ENCODE measurements around the gene NPTX2. TPM values are rescaled to one million over a fixed set of nuclear protein-coding genes. Genes with fewer than 3 reads are reported as not detected.
A peak's percentile ranks its signal among the peaks of the same experiment; 100 is the strongest.

Gene NPTX2
- total RNA-seq, 1 donor = 18.0 TPM

DNA sequence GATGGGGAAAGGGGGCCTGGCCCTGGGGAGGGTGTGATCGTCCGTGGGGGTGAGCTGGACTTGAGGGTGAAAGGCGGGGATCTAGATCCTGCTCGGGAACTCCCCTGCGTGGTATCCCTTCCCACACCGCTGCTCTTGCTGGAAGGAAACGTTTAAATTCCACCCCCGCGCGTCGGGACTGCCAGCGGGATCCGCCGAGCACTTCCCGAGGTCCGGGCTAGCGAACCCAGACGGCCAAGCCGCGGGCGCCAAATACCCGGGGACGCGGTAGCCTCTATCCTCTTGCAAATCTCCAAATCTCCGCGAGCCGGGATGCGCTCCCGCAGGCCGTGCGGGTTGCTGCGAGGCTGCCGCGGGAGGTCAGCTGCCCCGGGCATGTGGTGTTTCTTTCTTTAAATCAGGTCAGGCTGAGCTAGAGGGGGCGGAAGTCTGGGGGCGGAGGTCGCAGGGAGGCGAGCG, 904 bp downstream of the NPTX2 start:
- DNase-seq (ENCODE audit: low read depth in 2 of 3, low spot score in 2 of 3) = no peak

DNA sequence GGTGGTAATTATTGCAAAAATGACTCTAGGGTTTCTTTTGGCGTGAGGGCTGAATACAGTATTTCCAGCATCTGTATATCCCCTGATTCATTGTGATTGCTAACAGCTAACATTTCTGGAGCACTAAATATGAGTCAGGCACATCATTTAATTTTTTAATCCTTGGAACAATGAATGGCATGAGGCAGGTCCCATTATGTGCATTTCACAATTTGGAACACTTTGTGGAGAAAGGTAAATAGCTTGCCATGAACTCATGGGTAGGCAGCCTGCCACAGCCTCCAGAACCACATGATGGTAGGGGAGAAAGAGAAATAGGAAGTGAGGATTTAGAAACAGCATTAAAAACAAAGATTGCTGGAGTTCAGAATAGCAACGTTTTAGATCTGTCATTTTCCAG, 1.7 kb downstream of the NPTX2 start:
- peak in 1 of 3 donors; percentile 34 for DNase-seq (ENCODE audit: low read depth in 2 of 3, low spot score in 2 of 3)

DNA sequence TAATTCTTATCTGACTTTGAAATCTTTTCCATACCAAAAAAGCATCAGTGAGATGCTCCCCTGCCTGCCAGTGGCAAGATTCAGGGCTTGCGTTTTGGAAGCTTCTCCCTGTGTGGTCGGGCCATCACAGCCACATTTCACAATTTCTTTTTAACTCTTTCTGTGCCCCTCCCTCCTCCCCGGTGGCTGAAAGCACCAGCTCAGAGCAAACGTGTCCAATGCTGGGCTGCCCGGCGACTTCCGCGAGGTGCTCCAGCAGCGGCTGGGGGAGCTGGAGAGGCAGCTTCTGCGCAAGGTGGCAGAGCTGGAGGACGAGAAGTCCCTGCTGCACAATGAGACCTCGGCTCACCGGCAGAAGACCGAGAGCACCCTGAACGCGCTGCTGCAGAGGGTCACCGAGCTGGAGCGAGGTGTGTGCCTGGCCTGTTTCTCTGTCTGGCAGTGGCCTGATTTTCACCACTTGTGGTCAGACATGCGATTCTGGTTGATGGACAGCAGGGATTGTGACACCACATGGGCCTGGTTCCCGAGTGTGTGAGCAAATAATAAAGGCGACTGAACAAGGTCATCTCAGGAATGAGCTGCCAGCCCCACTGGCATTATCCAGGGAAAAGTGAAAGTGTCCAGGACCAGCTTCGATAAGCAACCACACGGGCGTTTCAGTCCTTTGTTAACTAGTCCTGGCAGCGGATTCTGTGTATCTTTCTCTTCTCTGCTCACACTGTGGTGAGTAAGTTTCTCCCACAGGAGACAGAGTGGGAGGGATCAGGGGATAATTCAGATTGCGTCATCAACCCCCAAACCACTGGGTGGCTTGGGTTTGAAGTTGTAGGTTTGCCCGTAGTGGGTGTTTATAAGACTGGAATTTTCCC, 2.6 kb downstream of the NPTX2 start:
- DNase-seq (ENCODE audit: low read depth in 2 of 3, low spot score in 2 of 3) = peak in 1 of 3 donors; percentile 47

DNA sequence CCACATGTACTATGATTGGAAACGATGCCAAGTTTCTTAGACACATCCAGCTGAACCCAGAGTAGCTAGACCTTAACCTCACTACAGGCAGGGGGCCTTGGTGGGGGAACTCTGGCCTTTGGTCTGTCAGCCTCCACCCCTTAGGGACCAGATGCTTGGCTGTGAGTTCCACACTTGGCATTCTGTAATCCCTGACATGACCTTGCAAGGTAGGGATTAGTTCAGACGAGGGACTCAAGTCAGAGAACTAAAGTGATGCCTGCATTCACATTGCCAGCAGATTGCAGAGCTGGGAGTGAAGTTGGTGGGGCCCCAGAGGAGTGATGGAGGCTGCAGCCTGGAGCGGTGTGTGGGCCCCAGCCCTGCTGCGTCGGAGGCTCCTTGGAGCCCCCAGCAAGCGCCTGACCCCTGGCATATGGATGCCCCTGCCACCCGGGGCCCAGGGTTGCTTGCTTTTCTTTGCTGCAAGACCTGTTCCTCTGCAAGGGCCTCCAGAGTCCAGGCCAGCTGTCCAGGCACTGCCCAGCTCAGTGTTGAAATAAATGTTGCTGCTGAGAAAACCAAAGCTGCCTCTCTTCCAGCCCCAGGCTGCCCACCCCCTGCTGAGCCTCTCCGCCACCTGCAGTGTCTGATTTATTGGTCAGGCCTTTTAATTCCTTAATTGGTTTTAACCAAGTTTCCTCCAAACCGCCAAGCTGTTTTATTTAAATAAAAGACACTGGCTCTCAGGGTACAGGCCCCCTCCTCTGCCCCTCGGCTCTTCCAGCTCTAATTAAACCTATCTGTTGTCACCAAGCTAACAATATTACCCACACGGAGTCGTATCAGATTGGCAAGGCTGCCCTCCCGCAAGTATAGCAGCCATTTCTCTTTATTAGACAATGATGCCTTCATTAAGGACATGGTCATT, 4.7 kb downstream of the NPTX2 start:
- peak in 1 of 3 donors; percentile 35 for DNase-seq (ENCODE audit: low read depth in 2 of 3, low spot score in 2 of 3)

DNA sequence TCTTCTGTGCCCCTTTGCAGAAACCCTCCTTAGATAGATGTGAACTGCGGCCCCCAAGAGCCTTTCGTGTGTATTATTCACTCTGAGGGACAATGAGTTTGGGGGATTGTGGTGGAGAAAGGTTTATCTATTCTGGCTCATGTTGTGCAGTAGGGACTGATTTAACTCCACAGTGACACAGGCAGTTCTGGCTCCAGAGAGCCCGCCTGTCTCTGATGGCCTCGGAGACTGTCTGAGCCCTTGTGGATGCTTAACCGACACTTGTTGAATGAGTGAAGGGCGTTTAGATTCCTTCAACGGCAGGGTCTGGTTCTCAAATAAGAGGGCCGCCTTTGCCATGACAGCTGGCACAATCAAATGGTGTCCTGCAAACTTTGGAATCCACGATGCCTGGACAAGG, 5.8 kb downstream of the NPTX2 start:
- DNase-seq (ENCODE audit: low read depth in 2 of 3, low spot score in 2 of 3) = no peak

DNA sequence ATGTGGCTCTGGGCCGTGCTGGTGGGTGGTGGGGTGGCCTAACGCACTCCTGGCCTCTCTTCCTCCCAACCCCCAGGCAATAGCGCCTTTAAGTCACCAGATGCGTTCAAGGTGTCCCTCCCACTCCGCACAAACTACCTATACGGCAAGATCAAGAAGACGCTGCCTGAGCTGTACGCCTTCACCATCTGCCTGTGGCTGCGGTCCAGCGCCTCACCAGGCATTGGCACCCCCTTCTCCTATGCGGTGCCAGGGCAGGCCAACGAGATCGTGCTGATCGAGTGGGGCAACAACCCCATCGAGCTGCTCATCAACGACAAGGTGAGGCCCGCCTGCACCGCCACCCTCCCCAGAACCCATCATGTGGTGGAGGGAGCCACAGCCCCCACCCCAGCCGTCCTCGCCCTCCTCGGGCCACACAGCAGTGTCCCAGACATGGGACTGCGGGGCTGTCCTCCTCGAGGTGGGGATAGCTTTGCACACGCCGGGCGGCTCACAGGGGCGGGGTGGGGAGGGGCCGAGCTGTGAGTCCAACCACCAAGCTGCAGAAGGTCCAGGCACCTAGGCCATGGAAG, 7.8 kb downstream of the NPTX2 start:
- no peak for DNase-seq (ENCODE audit: low read depth in 2 of 3, low spot score in 2 of 3)

DNA sequence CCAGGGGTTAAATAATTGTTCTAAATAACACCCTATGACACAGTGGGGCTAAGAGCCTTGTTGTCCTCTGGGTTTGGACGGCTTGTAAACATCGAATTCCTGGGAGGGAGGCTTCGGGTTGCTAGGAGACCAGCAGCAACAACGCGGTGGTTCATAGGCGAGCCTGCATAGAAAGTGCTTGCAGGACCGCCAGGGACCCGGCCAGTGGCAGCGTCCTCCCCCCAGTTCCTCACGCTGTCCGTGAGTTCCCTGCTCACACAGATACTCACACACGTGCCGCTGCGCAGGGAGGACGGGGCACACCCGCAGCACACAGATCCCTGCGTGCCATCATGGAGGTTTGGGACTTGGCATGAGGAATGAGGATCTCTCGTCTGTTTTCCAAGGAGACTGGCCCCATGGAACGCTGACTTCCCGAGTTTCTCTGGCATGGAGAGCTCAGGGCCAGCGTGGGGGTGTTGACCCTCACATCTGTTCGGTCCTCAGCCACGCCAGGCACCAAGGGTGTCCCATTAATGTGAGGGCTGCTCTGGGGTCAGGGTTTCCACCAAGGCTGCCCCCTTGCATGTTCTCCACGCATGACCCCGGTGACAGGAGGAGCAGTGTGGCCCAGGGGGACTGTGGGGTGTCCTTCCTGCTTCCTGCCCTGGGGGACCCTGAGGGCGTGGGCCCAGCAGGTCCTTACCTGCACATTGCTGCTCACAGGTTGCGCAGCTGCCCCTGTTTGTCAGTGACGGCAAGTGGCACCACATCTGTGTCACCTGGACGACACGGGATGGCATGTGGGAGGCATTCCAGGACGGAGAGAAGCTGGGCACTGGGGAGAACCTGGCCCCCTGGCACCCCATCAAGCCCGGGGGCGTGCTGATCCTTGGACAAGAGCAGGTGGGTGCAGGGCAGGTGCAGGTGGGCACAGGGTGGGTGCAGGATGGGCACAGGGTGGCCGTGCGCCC, 9.7 kb downstream of the NPTX2 start:
- DNase-seq (ENCODE audit: low read depth in 2 of 3, low spot score in 2 of 3) = no peak

DNA sequence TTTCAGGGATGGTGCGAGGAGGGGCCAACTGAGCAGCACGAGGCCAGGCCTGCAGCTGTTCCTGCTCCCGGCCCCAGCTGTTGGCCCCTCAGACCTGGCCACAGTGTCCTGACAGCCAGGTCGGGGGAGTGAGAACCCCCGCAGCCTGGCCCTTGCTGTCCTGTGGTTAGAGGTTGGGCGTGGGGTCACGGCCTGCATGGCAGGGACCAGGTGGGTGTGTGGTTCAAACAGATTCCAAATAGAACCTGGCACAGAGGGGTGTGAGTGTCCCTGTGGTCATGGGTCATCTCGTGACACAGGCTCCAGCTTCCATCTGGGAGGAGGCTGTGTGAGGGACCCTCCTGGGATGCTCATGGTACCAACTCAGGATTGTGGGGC, 10.3 kb downstream of the NPTX2 start:
- DNase-seq (ENCODE audit: low read depth in 2 of 3, low spot score in 2 of 3) = no peak

DNA sequence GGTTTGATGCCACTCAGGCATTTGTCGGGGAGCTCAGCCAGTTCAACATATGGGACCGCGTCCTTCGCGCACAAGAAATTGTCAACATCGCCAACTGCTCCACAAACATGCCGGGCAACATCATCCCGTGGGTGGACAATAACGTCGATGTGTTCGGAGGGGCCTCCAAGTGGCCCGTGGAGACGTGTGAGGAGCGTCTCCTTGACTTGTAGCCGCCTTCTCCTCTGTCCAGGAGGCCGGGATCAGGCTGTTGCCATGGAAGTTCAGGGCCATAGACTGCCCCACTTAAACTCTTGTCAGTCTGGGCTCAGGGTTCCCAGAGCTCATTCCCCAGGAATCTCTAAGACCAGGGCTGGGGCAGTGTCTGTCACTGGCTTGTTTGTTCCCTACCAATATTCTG, 11.3 kb downstream of the NPTX2 start:
- DNase-seq (ENCODE audit: low read depth in 2 of 3, low spot score in 2 of 3) = no peak

DNA sequence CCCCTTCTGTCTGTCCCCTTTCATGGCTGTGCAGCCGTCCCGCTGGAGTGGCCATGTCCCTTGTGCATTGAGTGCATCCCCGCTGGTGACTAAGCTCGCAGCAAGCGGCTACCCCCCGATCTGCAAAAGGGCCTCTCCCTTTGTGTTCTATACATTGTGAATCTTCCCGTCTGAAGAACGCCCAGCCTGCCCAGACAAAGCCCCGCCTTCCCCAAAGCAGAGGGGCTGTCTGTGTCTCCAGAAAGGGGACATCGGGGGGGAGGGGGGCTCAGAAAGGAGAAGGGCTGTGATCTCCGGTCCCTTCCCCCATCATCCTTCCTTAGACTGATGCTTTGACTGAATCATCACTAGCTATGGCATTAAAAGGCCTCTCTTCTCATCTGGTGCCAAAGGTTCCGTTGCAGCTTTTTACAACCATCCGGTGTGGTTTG, 11.9 kb downstream of the NPTX2 start:
- peak in 2 of 3 donors; percentile 82 to 93 for DNase-seq (ENCODE audit: low read depth in 2 of 3, low spot score in 2 of 3)

DNA sequence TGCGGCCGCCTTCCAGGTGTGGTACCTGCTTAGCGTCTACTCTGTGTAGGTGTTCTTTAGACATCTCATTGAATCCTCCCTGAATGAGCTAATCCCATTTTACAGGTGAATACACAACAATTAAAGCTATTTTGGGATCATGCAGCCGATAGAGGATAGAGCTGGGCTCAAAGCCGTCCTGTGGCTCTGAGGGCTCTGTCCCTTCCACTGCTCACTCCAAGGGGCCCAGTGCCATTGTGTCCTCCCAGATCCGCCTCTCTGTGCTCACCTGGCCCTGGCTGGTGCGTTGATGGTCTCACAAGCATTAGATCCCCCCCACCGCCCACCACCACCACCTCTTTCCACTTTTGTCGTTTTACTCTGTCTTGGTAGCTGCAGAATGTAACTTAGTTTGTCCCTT, 13.1 kb downstream of the NPTX2 start:
- DNase-seq (ENCODE audit: low read depth in 2 of 3, low spot score in 2 of 3) = no peak

DNA sequence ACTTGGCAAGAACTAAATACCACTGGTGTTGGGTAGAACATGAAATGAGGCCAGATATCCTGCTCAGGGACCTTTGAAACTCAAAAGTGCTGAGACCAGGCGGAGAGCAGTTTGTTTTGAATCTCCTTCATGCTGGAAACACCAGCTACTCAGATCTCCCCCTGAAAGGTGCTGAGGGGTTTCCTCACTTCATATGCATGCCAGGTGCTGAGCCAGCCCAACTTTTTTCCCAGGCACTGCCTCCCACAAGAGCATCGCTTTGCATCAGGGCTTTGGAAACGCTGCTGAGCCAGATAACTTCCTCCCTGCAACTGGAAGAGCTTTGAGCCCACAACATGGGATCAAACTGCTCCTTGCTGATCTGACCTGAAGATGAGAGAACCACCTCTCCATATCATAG, 13.7 kb downstream of the NPTX2 start:
- DNase-seq (ENCODE audit: low read depth in 2 of 3, low spot score in 2 of 3) = no peak

DNA sequence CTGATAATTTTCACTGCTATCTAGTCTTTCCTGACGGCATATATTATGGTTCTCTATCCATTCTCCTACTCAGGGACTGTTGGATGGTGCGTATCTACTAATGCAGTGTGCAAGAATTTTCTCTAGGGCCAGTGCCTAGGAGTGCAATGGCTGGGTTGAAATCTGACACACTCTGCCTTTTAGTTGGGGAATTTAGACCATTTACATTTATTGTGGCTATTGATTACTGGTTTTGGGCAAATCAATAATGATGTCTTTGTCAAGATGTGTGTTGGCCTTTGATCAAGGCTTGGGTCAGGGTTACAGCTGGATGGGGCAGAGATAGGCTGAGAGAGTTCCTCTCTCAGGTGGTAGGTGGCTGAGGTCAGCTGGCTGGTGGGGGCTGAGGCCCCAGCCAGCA, 21.8 kb downstream of the NPTX2 start:
- no peak for DNase-seq (ENCODE audit: low read depth in 2 of 3, low spot score in 2 of 3)

DNA sequence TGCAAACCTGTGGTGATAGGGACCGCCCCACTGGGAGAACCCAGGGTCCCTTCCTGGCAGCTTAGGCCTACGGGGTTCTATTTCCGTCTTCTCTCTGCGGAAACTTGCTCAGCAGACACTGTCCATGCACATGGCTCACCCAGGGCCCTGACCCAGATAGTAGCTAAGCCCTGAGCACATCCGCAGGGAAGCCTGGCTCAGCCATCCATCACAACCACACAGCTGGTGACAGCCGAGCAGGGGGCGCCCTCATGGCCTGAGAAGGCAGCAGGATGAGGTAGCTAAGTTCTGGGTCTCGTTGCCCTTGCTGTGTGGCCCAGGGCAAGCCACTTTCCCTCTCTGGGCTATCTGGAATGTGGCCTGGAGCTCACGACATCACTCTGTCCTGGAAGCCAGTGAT, 23.3 kb downstream of the NPTX2 start:
- no peak for DNase-seq (ENCODE audit: low read depth in 2 of 3, low spot score in 2 of 3)

DNA sequence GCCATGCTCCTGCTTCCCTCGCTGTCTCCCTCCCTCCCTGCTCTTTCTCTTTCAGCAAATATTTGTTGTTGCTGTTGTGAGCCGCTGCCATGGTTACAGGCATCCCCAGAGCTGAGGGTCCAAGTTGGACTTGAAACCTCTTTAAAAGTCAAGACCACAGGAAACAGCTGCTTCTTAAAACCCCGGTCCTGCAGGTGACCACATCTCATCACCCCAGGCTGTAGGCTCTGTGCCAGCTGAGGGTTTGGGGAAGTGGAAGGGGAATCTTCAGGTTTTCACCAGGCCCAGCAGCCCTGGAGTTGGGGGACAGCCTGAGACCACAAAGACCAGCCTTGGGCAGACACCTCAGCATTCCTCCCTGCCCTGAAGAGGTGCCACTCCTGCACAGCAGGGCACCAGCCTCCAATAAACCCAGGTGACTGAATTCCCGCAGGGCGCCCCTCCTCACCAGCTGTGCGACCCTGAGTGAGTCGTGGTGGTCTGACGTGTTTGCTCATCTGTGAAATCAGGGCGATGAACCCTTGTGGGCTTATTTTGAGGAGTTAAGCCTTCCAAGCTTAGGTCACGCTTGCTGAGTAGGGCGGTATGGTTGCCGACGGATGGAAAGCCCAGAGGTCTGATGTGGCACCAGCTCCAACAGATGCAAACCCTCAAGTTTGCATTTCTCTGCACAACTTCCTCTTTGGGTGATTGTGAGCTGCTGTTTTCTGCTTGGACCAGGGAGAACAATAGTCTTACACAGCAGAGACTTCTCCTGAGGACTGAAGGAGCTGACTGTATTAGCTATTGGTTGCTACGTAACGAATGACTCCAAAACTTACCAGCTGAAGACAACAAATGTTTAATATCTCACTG, 24.8 kb downstream of the NPTX2 start:
- peak in 2 of 3 donors; percentile 97 to 100 for DNase-seq (ENCODE audit: low read depth in 2 of 3, low spot score in 2 of 3)

DNA sequence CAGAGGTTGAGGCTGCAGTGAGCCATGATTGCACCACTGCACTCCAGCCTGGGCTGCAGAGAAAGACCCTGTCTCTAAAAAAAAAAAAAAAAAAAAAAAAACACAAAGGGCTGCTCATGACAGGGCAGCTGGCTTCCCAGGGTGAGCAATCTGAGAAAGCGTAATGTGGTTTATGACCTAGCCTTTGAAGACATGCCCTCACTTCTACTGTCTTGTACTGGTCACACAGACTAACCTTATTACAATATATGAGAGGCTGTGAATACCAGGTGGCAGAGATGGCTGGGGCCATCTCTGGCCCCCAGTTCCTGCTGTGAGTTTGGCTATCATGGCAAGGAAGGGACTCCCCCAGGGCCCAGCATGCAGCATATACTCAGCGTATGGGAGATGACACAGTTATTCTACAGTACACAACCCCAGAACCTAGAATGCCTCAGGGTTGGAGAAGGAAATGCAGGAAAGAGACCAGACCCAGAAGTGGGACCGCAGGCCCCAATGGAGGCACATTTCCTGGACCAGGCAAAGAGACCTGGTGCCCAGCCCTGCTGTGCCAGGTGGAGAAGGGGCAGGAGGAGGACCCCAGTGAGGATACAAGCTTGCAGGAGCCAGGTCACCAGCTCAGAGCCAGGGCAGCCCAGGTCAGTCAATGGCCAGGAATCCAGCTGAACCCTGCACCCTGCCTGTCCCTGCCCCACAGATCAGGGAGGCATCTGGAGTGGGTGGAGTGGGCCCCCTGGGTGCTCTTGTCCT, 26.3 kb downstream of the NPTX2 start:
- DNase-seq (ENCODE audit: low read depth in 2 of 3, low spot score in 2 of 3) = peak in 1 of 3 donors; percentile 27

DNA sequence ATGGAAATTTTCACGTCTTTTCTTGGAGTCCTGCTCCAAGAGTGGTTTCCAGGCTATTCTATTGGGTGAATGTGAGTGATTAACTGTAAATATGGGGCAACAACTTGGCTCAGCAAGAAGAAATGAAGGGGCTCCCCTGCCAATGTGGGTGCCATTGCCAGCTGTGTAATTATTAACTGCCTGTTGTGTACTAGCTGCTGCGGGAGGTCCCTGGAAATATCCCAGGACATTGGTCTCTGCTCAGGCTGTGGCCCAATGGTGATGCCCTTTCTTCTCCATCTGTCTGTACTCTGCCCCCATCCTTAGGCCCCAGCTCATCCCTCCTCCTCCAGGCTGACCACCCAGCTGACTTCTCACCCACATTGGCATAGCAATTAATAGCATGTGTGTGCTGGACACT, 29.4 kb downstream of the NPTX2 start:
- no peak for DNase-seq (ENCODE audit: low read depth in 2 of 3, low spot score in 2 of 3)

DNA sequence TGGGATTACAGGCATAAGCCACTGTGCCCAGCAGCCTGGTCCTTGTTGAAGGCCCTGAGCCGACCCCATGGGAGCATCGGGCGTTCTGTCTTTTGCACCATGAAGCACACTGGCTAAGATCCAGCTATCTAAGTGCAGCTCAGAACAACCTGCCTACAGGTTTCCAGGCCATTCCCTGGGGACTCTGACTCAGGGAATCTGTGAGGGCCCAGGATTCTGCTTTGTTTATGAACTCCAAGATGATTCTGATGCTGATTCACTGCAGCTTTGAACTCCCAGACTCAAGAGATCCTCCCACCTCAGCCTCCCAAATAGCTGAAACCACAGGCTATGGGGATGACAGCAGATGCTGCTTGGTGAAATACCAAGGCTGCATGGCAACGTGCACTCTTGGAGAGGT, 30.2 kb downstream of the NPTX2 start:
- no peak for DNase-seq (ENCODE audit: low read depth in 2 of 3, low spot score in 2 of 3)
